GM19025 (cell line): ENCODE results near the gene DNMBP.
"Not testable (repeated sequence)": the region's sequence is repeated elsewhere in the genome, so short reads cannot be mapped to it uniquely, and the experiment has no call there.

ENCODE experiments used
- ATAC-seq: cut with Tn5 transposase; IDR thresholded peaks from one replicate; pipeline ENCODE4 v1.9.1; 2021; ENCODE audit warnings: mild to moderate bottlenecking, low read depth, moderate library complexity; ENCODE audit not compliant: unreplicated experiment

The DNMBP gene

GRCh38 chr10:99963467-99964165, 46.1 kb downstream of the DNMBP start:
- not testable (repeated sequence) for ATAC-seq

- no peak for ATAC-seq
Observed at GRCh38 chr10:99958806-99959205, 50.9 kb downstream of the DNMBP start.

- no peak for ATAC-seq
Observed at GRCh38 chr10:99958302-99958701, 51.4 kb downstream of the DNMBP start.

DNA sequence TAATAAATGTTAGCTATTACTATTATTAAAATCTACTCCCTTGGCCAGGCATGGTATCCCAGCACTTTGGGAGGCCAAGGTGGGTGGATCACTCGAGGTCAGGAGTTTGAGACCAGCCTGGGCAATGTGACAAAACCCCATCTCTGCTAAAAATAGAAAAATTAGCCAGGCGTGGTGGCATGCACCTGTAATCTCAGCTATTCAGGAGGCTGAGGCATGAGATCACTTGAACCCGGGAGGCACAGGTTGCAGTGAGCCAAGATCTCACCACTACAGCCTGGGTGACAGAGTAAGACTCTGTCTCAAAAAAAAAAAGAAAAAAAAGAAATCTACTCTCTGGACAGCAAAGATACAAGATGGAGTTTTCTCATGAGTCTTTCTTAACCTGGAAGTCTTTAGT, 56.2 kb downstream of the DNMBP start:
- not testable (repeated sequence) for ATAC-seq

GRCh38 chr10:99952799-99953198, 56.9 kb downstream of the DNMBP start:
- no peak for ATAC-seq

DNA sequence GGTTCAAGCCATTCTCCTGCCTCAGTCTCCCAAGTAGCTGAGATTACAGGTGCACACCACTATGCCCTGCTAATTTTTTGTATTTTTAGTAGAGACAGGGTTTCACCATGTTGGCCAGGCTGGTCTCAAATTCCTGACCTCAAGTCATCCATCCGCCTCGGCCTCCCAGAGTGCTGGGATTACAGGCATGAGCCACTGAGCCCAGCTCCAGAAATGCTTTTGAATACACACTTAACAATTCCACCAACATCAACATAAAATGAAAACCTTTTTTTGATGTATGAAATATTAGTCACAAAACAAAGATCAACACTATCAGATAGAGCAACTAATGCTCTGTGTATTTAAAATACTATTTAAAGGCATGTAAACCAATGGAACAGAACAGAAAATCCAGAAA, 63.7 kb downstream of the DNMBP start:
- ATAC-seq = not testable (repeated sequence)

GRCh38 chr10:99945263-99945662, 64.5 kb downstream of the DNMBP start:
- no peak for ATAC-seq

GRCh38 chr10:99944860-99945259, 64.9 kb downstream of the DNMBP start:
- no peak for ATAC-seq

DNA sequence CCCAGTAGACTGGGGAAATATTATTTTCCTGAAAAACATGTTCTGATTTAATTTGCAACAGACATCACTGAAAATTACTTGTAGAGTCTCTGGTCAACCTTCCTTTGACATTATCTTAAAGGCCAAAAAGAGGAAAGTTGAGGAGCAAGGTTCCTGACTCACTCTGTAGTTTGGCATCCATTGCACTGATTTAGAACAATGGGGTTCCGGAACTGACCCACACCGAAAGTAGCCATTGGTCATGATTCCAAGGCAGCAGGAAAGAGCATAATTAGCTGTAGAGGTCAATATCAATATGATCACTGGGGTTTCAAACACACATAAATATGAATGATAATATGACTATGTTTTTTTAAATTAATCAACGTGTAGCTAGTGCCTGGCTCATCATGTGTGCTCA, 65.8 kb downstream of the DNMBP start:
- ATAC-seq = no peak

DNA sequence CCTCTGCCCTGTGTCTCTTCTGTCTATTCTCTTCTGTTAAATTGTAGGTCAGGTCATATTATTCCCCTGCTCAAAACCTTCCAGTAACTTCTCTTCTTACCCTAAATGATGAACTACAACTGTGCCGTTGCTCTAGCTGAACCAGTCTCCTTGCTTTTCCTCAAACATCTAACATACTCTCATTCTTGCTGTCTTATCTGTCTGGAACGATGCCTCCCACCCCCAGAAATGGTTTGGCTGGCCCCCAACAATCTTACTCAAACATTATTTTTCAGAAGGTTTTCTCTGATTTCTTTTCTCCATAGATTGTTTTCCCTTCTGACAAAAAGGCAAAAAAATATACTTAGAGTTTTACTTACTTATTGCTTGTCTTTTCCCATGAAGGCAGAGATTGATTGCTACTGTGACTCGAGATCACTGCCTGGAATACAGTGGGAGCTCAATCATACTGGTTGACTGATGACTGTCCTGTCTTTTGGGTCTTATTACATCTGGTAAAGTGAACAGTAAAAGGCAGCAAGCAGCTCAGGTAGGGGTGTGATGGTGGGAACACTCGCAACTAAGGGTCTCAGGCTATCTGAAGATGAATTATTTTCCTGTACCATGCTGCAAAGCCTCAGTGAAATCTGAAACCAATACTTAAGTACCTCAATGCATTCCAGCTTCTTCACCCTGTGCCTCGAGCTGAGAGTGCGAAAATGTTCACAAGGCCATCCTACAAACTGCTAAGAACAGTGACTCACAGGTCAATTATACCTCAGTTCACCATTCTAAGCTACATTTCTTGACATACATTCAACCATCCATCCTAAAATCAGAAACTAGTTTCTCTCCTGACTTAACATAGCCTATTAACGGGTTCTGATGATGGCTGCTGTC, 67.6 kb downstream of the DNMBP start:
- ATAC-seq = no peak

- peak; percentile 69 for ATAC-seq
Observed at GRCh38 chr10:99938563-99938962, 71.2 kb downstream of the DNMBP start.

DNA sequence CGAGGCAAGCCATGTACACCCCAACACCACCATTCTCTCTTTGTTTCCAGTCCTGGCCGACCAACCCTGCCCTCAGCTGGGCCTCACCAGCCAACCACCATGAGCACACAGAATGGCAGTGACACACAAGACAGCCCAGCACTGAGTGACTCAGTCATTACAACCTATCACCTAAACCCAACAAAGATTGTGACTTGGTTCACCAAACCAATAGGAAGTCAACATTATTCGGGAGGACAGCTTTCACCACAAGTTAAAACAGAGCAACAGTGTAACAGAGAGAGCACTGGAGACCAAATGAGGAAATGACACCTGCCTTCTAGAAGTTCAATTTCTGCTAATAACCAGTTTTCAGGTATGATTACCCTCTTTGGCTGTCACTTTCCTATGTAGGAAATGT, 72.1 kb downstream of the DNMBP start:
- no peak for ATAC-seq

GRCh38 chr10:99932203-99932957, 77.4 kb downstream of the DNMBP start:
- not testable (repeated sequence) for ATAC-seq

- ATAC-seq = no peak
Observed at GRCh38 chr10:99930731-99931550, 78.8 kb downstream of the DNMBP start.

DNA sequence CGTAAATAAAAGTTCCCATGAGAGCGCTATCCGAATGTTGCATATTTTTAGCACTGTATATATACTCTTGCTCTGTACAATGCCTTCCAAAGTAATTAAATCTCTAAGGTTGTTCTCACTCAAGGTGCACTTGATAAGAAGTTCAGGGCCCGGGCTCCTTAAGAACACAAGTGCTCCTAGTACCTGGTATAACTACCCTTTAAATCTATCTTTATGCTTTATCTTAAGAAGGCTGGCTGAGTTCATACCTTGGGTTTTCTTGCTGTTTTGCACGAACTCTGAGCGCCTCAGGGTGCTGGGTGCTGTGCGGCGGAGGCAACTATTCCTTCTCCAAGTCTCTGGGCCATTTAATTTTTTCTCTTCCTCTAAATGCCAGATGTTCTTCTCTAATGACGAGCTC, 80.4 kb downstream of the DNMBP start:
- ATAC-seq = no peak

DNA sequence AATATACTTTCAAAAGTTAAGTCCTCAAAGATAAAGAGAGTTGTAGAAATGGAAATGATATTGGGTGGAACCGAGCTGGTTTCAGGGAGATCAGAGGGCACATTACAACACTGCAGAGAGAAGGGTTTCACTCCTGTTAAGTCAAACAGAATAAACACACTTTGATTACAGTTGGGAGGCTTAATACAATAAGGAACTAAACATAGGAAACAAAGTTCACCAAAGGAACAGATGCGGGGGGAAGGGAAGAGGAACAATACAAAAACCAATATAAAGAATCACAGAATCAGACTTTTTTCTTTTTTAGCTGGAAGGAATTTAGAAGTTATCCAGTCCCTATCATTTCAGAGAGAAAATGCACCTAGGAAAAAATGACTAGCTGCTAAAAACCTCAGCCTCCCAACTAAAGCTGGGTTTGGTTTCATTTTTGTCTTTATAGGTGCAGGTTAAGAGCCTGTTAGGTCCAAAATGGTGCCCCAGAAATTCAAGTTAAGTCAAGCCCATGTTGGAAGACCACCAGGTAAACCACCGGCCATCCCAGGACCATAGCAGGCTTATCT, 81.9 kb downstream of the DNMBP start:
- ATAC-seq = no peak

- ATAC-seq = no peak
Observed at GRCh38 chr10:99926925-99927720, 82.6 kb downstream of the DNMBP start.

- ATAC-seq = no peak
Observed at GRCh38 chr10:99924451-99925255, 85.1 kb downstream of the DNMBP start.
